ENCODE results near the gene COG1.

Gene COG1

GRCh38 chr17:73200476-73200875, 7.6 kb downstream of the COG1 start:
- Histone ChIP-seq H3K9me3 (replicated peaks in 1 of 11) (no peaks in the 10 kb centered on the region), H3K9ac (no peak overlapping the region), H3K27me3 (no peaks in the 10 kb centered on the region), H3K27ac (no peak overlapping the region), H3K4me3 (no peak overlapping the region), H4K20me1 (peaks cover 0 to 75% (median 17%) of the 10 kb centered on the region in 11 experiments; a peak in 15 of 22 replicates), H3K4me1 (no peaks in the 10 kb centered on the region; a peak in 1 of 20 replicates), H3K36me3 (peaks cover 91 to 100% (median 96%) of the 10 kb centered on the region in 11 experiments), H3K4me2 (no peak overlapping the region)
- no peak for TF ChIP-seq Cebpa-rat (IDR thresholded peaks at IDR 0.05)

DNA sequence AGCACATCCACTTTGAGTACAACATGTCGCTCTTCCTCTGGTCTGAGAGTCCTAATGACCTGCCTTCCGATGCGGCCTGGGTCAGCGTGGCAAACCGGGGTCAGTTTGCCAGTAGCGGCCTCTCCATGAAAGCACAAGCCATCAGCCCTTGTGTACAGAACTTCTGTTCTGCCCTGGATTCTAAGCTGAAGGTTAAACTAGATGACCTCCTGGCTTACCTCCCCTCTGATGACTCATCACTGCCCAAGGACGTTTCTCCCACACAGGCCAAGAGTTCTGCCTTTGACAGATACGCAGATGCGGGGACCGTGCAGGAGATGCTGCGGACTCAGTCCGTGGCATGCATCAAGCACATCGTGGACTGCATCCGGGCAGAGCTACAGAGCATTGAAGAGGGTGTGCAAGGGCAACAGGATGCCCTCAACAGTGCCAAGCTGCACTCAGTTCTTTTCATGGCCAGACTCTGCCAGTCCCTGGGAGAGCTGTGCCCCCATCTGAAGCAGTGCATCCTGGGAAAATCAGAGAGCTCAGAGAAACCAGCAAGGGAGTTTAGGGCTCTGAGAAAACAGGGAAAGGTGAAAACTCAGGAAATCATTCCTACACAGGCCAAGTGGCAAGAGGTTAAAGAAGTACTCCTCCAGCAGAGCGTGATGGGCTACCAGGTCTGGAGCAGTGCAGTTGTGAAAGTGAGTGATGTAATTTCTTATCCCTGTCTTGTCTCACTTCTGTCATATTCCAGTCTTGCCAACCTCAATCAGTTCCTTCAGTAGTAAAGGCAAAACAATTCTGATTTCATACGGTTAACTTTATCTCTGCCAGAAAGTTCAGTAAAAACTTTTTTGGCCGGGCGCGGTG, 8.6 kb downstream of the COG1 start:
- Histone ChIP-seq H3K36me3 (peaks cover 98 to 100% (median 99%) of the 10 kb centered on the region in 11 experiments), H3K9me3 (replicated peaks in 1 of 11) (no peaks in the 10 kb centered on the region), H3K4me2 (no peak overlapping the region), H3K4me1 (no peaks in the 10 kb centered on the region), H3K27me3 (no peaks in the 10 kb centered on the region), H4K20me1 (peaks cover 0 to 79% (median 19%) of the 10 kb centered on the region in 11 experiments; a peak in 15 of 22 replicates), H3K9ac (no peak overlapping the region), H3K4me3 (no peak overlapping the region), H3K27ac (no peak overlapping the region)
- no peak for TF ChIP-seq Cebpa-rat (IDR thresholded peaks at IDR 0.05)

GRCh38 chr17:73203135-73203787, 10.4 kb downstream of the COG1 start:
- Histone ChIP-seq H3K4me2 (no peak overlapping the region), H3K27ac (no peak overlapping the region), H3K27me3 (no peaks in the 10 kb centered on the region), H3K9ac (no peak overlapping the region), H3K9me3 (replicated peaks in 1 of 11) (no peaks in the 10 kb centered on the region), H3K36me3 (peaks cover 98 to 100% (median 99%) of the 10 kb centered on the region in 11 experiments), H3K4me1 (no peaks in the 10 kb centered on the region), H4K20me1 (peaks cover 0 to 75% (median 22%) of the 10 kb centered on the region in 11 experiments; a peak in 15 of 22 replicates), H3K4me3 (no peak overlapping the region)
- TF ChIP-seq Cebpa-rat (IDR thresholded peaks at IDR 0.05), result no peak

GRCh38 chr17:73203788-73204479, 11.1 kb downstream of the COG1 start:
- Histone ChIP-seq H3K27me3 (no peaks in the 10 kb centered on the region), H3K27ac (no peak overlapping the region), H3K4me2 (no peak overlapping the region), H3K9me3 (replicated peaks in 1 of 11) (no peaks in the 10 kb centered on the region), H3K4me3 (no peak overlapping the region), H4K20me1 (peaks cover 0 to 71% (median 24%) of the 10 kb centered on the region in 11 experiments; a peak in 15 of 22 replicates), H3K4me1 (no peaks in the 10 kb centered on the region), H3K36me3 (peaks cover 98 to 100% (median 99%) of the 10 kb centered on the region in 11 experiments), H3K9ac (no peak overlapping the region)
- TF ChIP-seq Cebpa-rat (IDR thresholded peaks at IDR 0.05), result no peak

DNA sequence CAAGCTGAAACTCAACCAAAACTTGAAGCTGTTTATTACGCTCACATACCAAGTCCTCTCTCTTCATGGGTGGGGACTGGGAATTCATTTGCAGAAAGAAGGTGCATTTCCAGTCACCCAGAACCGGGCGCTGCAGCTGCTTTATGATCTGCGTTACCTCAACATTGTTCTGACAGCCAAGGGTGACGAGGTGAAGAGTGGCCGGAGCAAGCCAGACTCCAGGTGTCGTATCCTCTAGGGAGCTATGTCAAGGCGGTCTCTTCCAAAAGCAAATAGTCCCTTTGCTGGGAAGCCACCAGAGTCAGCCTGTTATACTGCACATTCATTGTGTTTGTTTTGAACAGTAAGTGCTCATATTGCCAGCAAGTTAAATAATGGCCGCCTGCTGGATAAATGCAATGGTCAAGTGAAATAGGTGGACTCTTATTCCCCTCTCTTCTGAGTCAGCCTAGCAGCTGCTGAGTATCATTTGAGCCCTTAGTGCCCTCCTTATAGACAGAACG, 12.7 kb downstream of the COG1 start:
- H3K9me3 ChIP-seq (replicated peaks in 1 of 11), result no peaks in the 10 kb centered on the region
- no peaks in the 10 kb centered on the region for H3K4me1 ChIP-seq
- no peaks in the 10 kb centered on the region for H3K27me3 ChIP-seq
- H4K20me1 ChIP-seq, result peaks cover 9 to 75% (median 35%) of the 10 kb centered on the region in 11 experiments; a peak in 16 of 22 replicates
- H3K4me3 ChIP-seq, result no peak overlapping the region
- H3K27ac ChIP-seq, result no peak overlapping the region
- TF ChIP-seq Cebpa-rat (IDR thresholded peaks at IDR 0.05), result no peak
- H3K9ac ChIP-seq, result no peak overlapping the region
- peaks cover 95 to 100% (median 98%) of the 10 kb centered on the region in 11 experiments for H3K36me3 ChIP-seq
- no peak overlapping the region for H3K4me2 ChIP-seq

GRCh38 chr17:73208139-73208827, 15.4 kb downstream of the COG1 start:
- H3K27ac ChIP-seq, result no peak overlapping the region
- peaks cover 71 to 98% (median 91%) of the 10 kb centered on the region in 11 experiments for H3K36me3 ChIP-seq
- peaks cover 9 to 71% (median 38%) of the 10 kb centered on the region in 11 experiments; a peak in 15 of 22 replicates for H4K20me1 ChIP-seq
- no peaks in the 10 kb centered on the region for H3K9me3 ChIP-seq (replicated peaks in 1 of 11)
- H3K27me3 ChIP-seq, result no peaks in the 10 kb centered on the region
- H3K9ac ChIP-seq, result no peak overlapping the region
- H3K4me1 ChIP-seq, result peaks cover 0 to 12% (median 4%) of the 10 kb centered on the region in 10 experiments; a peak in 8 of 20 replicates
- TF ChIP-seq Cebpa-rat (IDR thresholded peaks at IDR 0.05), result no peak
- H3K4me2 ChIP-seq, result no peak overlapping the region
- no peak overlapping the region for H3K4me3 ChIP-seq

GRCh38 chr17:73209436-73209835, 16.6 kb downstream of the COG1 start:
- H3K9ac ChIP-seq, result no peak overlapping the region
- H3K27me3 ChIP-seq, result no peaks in the 10 kb centered on the region
- no peaks in the 10 kb centered on the region for H3K9me3 ChIP-seq (replicated peaks in 1 of 11)
- peaks cover 0 to 12% (median 4%) of the 10 kb centered on the region in 10 experiments; a peak in 8 of 20 replicates for H3K4me1 ChIP-seq
- H4K20me1 ChIP-seq, result peaks cover 9 to 77% (median 43%) of the 10 kb centered on the region in 11 experiments; a peak in 16 of 22 replicates
- H3K4me2 ChIP-seq, result no peak overlapping the region
- no peak for TF ChIP-seq Cebpa-rat (IDR thresholded peaks at IDR 0.05)
- no peak overlapping the region for H3K4me3 ChIP-seq
- H3K27ac ChIP-seq, result no peak overlapping the region
- H3K36me3 ChIP-seq, result peaks cover 68 to 98% (median 89%) of the 10 kb centered on the region in 11 experiments

DNA sequence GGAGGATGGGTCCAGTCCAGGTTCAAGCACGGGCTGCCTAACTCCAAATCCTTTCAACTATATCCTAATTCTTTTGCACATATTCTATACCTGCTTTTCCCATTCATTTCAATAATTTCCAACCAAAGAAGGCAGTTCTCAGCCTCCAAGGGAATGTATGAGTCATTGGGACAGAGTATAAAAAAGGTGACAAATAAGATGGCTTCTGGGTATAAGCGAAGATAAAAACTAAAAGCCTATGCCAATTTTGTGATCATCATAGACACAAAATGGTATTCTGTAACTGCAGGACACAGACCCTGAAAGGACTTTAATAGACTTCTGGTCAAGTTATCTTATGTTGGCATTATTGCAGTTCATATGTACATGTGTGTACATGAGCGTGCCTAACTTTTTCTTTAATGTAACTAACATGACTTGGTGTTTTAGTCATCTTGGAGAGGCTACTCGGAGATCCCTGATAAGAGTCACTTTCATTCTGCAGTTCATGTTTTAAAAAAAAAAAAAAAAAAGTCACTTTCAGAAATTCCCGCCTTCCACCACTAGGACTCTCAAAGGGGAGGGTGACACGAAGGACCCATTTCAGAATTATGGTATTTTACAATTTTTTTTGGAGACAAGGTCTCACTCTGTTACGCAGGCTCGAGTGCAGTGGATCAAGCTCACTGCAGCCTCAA, 17.3 kb downstream of the COG1 start:
- H3K9ac ChIP-seq, result no peak overlapping the region
- peaks cover 68 to 98% (median 87%) of the 10 kb centered on the region in 11 experiments for H3K36me3 ChIP-seq
- peaks cover 15 to 83% (median 46%) of the 10 kb centered on the region in 11 experiments; a peak in 17 of 22 replicates for H4K20me1 ChIP-seq
- no peak overlapping the region for H3K27ac ChIP-seq
- peaks cover 0 to 12% (median 4%) of the 10 kb centered on the region in 10 experiments; a peak in 8 of 20 replicates for H3K4me1 ChIP-seq
- H3K27me3 ChIP-seq, result no peaks in the 10 kb centered on the region
- H3K9me3 ChIP-seq (replicated peaks in 1 of 11), result no peaks in the 10 kb centered on the region
- H3K4me3 ChIP-seq, result no peak overlapping the region
- TF ChIP-seq Cebpa-rat (IDR thresholded peaks at IDR 0.05), result no peak
- H3K4me2 ChIP-seq, result no peak overlapping the region

Measured in BLaER1 treated with 17β-estradiol and CSF1 and Interleukin-3, amounts not matched to agents 10 nM and 100 nM (cell line).